ENCODE measurements around the gene ABHD12B. TPM values are rescaled to one million over a fixed set of nuclear protein-coding genes. Genes with fewer than 3 reads are reported as not detected.
"Not testable (repeated sequence)": the region's sequence is repeated elsewhere in the genome, so short reads cannot be mapped to it uniquely, and the experiment has no call there.

The ABHD12B gene
- total and polyA plus RNA-seq, 10 donors: not detected

- H3K4me3 ChIP-seq: no peak overlapping the region
- H3K4me1 ChIP-seq: no peaks in the 10 kb centered on the region
- no peaks in the 10 kb centered on the region for H3K27me3 ChIP-seq (replicated peaks in 1 of 7)
- H3K9me3 ChIP-seq: no peaks in the 10 kb centered on the region
- no peak for TF ChIP-seq POLR2A (IDR thresholded peaks at IDR 0.05)
- TF ChIP-seq CTCF (IDR thresholded peaks at IDR 0.05 in 8 of 11, conservative IDR thresholded peaks at IDR 0.05 in 3 of 11): no peak
- no peak for TF ChIP-seq POLR2AphosphoS5 (IDR thresholded peaks at IDR 0.05)
- intact Hi-C loops (cut with DNase I; ENCODE audit: low total_unique reads): no loop called here
- H3K36me3 ChIP-seq: peaks cover 0 to 100% (median 44%) of the 10 kb centered on the region in 6 donors
- H3K27ac ChIP-seq: no peak overlapping the region
- no peak for DNase-seq
- 76 to 84% (median 79%) methylated on average over 4 to 5 of the region's 5 CpGs for WGBS, 5 donors
Observed at GRCh38 chr14:50910495-50911420, 38.9 kb downstream of the ABHD12B start.

GRCh38 chr14:50917449-50917848, 45.6 kb downstream of the ABHD12B start:
- intact Hi-C loops (cut with DNase I; ENCODE audit: low total_unique reads): no loop called here
- Histone ChIP-seq H3K9me3 (no peaks in the 10 kb centered on the region), H3K4me1 (no peaks in the 10 kb centered on the region), H3K36me3 (peaks cover 0 to 100% (median 25%) of the 10 kb centered on the region in 6 donors), H3K4me3 (no peak overlapping the region), H3K27me3 (replicated peaks in 1 of 7) (no peaks in the 10 kb centered on the region), H3K27ac (no peak overlapping the region)
- TF ChIP-seq POLR2AphosphoS5 (IDR thresholded peaks at IDR 0.05): no peak
- no peak for TF ChIP-seq POLR2A (IDR thresholded peaks at IDR 0.05)
- TF ChIP-seq CTCF (IDR thresholded peaks at IDR 0.05 in 8 of 11, conservative IDR thresholded peaks at IDR 0.05 in 3 of 11): no peak
- 80 to 90% (median 83%) methylated on average over 6 of the region's 6 CpGs for WGBS, 5 donors
- DNase-seq: no peak

DNA sequence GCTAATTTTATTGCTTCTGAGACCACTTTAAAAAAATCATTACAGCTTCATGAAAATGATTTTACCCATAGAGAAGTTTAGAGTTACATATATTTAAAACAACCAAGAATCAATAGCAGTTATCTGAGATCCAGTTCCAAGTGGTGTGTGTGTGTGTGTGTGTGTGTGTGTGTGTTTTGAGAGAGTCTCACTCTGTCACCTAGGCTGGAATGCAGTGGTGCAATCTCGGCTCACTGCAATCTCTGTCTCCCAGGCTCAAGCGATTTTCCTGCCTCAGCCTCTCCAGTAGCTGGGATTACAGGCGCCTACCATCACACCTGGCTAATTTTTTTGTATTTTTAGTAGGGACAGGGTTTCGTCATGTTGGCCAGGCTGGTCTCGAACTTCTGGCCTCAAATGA, 47.7 kb downstream of the ABHD12B start:
- intact Hi-C loops (cut with DNase I; ENCODE audit: low total_unique reads); H3K27me3 ChIP-seq (replicated peaks in 1 of 7); H3K4me3 ChIP-seq; H3K9me3 ChIP-seq; H3K4me1 ChIP-seq; H3K27ac ChIP-seq; DNase-seq: not testable (repeated sequence)
- H3K36me3 ChIP-seq: peaks cover 0 to 100% (median 20%) of the 10 kb centered on the region in 6 donors
- 87 to 97% (median 91%) methylated on average over 5 of the region's 5 CpGs for WGBS, 5 donors

GRCh38 chr14:50920482-50921230, 48.8 kb downstream of the ABHD12B start:
- no peak overlapping the region for H3K27ac ChIP-seq
- 87 to 94% (median 92%) methylated on average over 9 of the region's 9 CpGs for WGBS, 5 donors
- DNase-seq: no peak
- H3K36me3 ChIP-seq: peaks cover 0 to 89% (median 14%) of the 10 kb centered on the region in 6 donors
- intact Hi-C loops (cut with DNase I; ENCODE audit: low total_unique reads): no loop called here
- H3K27me3 ChIP-seq (replicated peaks in 1 of 7): no peaks in the 10 kb centered on the region
- peaks cover 0 to 4% (median 0%) of the 10 kb centered on the region in 6 donors for H3K4me1 ChIP-seq
- no peak for TF ChIP-seq POLR2A (IDR thresholded peaks at IDR 0.05)
- no peak for TF ChIP-seq CTCF (IDR thresholded peaks at IDR 0.05 in 8 of 11, conservative IDR thresholded peaks at IDR 0.05 in 3 of 11)
- no peak for TF ChIP-seq POLR2AphosphoS5 (IDR thresholded peaks at IDR 0.05)
- no peak overlapping the region for H3K4me3 ChIP-seq
- no peaks in the 10 kb centered on the region for H3K9me3 ChIP-seq

Data from spleen (tissue), 11 donors.